GM20000 (cell line): ENCODE results near the gene NEURL3.

Source experiments
- DNase-seq: peaks from one replicate; pipeline ENCODE4 v3.0.0; 2012; ENCODE audit warnings: low spot score
- CTCF ChIP-seq: IDR thresholded peaks from 2 replicates; pipeline ENCODE4 v1.5.1; 2012; ENCODE audit warnings: mild to moderate bottlenecking, control low read depth; ENCODE audit errors: extremely low read depth, missing control alignments

The NEURL3 gene

GRCh38 chr2:96449174-96449573, 56.0 kb downstream of the NEURL3 start:
- no peak for TF ChIP-seq CTCF
- DNase-seq: no peak

GRCh38 chr2:96447726-96448125, 57.4 kb downstream of the NEURL3 start:
- no peak for DNase-seq
- TF ChIP-seq CTCF: no peak
